KOPT-K1 (cell line): Measurements from ENCODE around the gene DLGAP3.
"Not testable (repeated sequence)": the region's sequence is repeated elsewhere in the genome, so short reads cannot be mapped to it uniquely, and the experiment has no call there.

Source experiments
- H3K27ac ChIP-seq: fragments of 200-600 bp; sonication (generic); 2 replicates; pipeline ENCODE4 v1.5.1; 2016; ENCODE audit warnings: antibody characterized with exemption, mild to moderate bottlenecking, low read depth, low read length; ENCODE audit not compliant: poor library complexity, severe bottlenecking
- H3K36me3 ChIP-seq: fragments of 200-600 bp; sonication (generic); 2 replicates; pipeline ENCODE4 v1.5.1; 2017; ENCODE audit warnings: antibody characterized with exemption, mild to moderate bottlenecking, low read length, moderate library complexity; ENCODE audit not compliant: insufficient read depth
- H3K9me3 ChIP-seq: fragments of 200-600 bp; sonication (generic); 2 replicates; pipeline ENCODE4 v1.5.1; 2017; ENCODE audit warnings: antibody characterized with exemption, low read length, mild to moderate bottlenecking; ENCODE audit not compliant: insufficient read depth, poor library complexity, severe bottlenecking

DLGAP3 gene

GRCh38 chr1:34947641-34948314 lies 18.3 kb upstream of the DLGAP3 start:
- H3K9me3 ChIP-seq, H3K36me3 ChIP-seq, H3K27ac ChIP-seq: not testable (repeated sequence)

GRCh38 chr1:34946211-34946610 lies 16.8 kb upstream of the DLGAP3 start:
- H3K36me3 ChIP-seq = no peaks in the 10 kb centered on the region
- no peak overlapping the region for H3K27ac ChIP-seq
- no peaks in the 10 kb centered on the region for H3K9me3 ChIP-seq

DNA sequence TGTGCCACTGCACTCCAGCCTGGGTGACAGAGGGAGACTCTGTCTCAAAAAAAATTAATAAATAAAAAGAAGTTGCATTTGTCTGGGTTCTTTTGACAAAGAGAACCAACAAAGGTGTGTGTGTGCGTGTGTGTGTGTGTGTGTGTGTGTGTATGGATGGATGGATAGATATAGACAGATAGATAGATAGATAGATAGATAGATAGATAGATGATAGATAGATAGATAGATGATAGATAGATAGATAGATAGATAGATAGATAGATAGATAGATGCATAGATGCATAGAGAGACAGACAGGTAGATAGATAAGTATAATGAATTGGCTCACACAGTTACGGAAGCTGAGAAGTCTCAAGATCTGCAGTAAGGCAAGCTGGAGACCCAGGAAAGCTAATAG lies 12.3 kb upstream of the DLGAP3 start:
- not testable (repeated sequence) for H3K27ac ChIP-seq, H3K36me3 ChIP-seq, H3K9me3 ChIP-seq

DNA sequence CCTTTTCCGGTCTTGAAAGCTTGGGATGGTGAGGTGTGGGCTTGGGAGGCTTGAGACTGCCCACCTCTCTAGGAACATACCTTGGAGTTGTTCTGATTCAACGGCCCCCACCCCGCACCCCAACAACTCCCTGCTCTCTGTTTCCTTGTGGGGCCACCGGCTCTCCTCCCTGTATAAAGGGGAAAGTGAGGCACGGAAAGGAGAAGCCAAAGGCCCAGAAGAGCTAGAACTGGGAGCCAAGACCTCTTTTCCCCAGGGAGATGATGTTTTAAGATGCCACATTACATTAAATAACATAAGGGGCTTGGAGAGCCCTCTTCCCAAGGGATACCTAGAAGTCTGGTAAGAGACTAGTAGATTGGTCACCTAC lies 1.2 kb upstream of the DLGAP3 start:
- Histone ChIP-seq H3K36me3 (no peaks in the 10 kb centered on the region), H3K27ac (no peak overlapping the region), H3K9me3 (peaks cover 4% of the 10 kb centered on the region)

GRCh38 chr1:34929853-34930701 lies 627 bp upstream of the DLGAP3 start:
- Histone ChIP-seq H3K9me3 (no peaks in the 10 kb centered on the region), H3K36me3 (no peaks in the 10 kb centered on the region), H3K27ac (no peak overlapping the region)

GRCh38 chr1:34928699-34929496 lies 552 bp downstream of the DLGAP3 start:
- H3K9me3 ChIP-seq = no peaks in the 10 kb centered on the region
- no peak overlapping the region for H3K27ac ChIP-seq

DNA sequence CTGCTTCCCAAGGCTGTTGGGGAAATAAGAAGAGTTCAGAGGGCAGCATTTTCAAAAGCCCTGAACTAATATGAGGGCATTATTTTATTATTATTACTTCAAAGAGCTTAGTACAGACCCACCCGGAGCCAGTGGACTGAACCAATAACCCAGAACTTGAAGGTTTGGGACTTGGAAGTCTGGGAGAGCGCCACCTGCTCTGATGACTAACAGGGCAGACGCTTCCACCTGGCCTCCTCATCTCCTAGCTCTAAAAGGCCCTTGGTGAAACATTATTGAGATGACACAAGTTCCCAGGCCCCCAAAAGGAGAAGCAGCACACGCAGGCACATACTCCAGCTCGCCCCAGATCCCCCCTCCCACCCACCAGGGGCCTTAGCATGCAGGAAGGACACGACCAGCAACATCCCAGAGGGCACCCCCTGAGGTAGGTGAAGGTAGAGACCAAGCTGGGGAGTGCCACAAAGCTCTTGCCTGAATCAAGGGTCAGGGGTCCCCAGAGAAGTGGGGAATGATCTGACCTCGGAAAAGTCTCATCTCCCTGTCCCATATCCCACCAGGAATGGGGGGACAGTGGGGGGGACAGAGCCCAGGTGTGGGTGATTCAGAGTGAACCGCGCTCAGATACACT lies 1.3 kb downstream of the DLGAP3 start:
- Histone ChIP-seq H3K36me3 (no peaks in the 10 kb centered on the region), H3K9me3 (no peaks in the 10 kb centered on the region), H3K27ac (no peak overlapping the region)

More at GRCh38 chr1:34928699-34929496, 552 bp downstream of the DLGAP3 start:
- no peaks in the 10 kb centered on the region for H3K36me3 ChIP-seq

DNA sequence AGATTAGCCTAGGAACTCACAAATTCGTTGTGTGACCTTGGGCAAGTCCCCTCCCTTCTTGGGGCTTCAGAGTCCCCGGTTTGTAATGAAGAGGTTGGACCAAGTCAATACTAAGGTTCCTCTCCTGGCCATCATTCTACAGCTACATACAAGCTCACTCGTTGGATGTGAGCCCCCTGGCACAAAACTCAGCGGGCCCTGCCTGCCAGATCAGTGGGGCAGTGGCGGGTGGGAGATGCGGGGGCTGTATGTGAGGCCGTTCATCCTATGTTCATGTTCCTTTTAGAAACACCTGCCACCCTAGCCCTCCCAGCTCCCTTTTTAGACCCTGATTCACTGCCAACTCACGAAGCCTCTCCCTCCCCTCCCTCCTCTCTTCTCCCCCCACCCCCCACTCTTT lies 2.1 kb downstream of the DLGAP3 start:
- no peaks in the 10 kb centered on the region for H3K36me3 ChIP-seq
- no peak overlapping the region for H3K27ac ChIP-seq
- no peaks in the 10 kb centered on the region for H3K9me3 ChIP-seq

GRCh38 chr1:34926894-34927293 lies 2.6 kb downstream of the DLGAP3 start:
- Histone ChIP-seq H3K36me3 (no peaks in the 10 kb centered on the region), H3K27ac (no peak overlapping the region), H3K9me3 (no peaks in the 10 kb centered on the region)

- H3K27ac ChIP-seq = no peak overlapping the region
- H3K9me3 ChIP-seq = no peaks in the 10 kb centered on the region
- no peaks in the 10 kb centered on the region for H3K36me3 ChIP-seq
Observed at GRCh38 chr1:34926156-34926555, 3.3 kb downstream of the DLGAP3 start.

- H3K9me3 ChIP-seq = no peaks in the 10 kb centered on the region
- H3K27ac ChIP-seq = no peak overlapping the region
Observed at GRCh38 chr1:34925730-34926129, 3.7 kb downstream of the DLGAP3 start.

DNA sequence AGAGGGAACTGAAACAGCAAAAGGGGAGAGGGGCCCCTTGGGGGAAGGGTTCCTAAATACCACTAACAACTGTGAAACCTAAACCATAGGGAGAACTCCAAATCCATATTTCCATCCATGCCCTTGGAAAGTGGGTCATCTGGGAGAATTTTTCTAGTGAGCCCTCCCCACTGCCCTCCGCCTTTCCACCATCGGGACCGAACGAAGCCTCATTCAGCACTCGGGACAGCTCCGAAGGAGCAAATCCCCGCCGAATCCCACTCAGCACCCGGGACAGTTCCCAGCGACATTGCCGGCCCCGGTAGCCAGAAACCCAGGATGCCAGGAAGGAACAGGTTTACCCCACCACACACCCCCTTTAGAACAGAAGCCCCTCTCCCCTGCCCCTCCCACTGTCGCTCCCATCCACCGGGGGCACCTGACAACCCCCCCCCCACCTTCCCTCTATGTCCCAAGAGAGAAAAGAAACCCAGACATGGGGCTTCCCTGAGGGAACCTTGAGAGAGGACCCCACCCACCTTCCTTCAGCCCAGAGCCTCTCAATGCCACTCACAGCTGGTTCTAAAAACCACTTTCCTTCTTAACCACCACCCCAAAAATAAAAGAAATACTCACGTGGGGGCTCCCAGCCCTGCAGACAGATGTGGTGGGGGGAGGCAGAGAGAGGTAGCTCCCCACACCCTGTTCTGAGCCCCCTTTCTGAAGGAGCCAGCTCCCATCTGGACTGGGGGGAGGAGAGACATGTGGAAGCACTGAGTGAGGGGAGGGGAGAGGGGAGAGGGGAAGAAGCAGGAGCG lies 4.5 kb downstream of the DLGAP3 start:
- Histone ChIP-seq H3K27ac (no peak overlapping the region), H3K36me3 (no peaks in the 10 kb centered on the region), H3K9me3 (no peaks in the 10 kb centered on the region)

More at GRCh38 chr1:34925730-34926129, 3.7 kb downstream of the DLGAP3 start:
- H3K36me3 ChIP-seq = no peaks in the 10 kb centered on the region

DNA sequence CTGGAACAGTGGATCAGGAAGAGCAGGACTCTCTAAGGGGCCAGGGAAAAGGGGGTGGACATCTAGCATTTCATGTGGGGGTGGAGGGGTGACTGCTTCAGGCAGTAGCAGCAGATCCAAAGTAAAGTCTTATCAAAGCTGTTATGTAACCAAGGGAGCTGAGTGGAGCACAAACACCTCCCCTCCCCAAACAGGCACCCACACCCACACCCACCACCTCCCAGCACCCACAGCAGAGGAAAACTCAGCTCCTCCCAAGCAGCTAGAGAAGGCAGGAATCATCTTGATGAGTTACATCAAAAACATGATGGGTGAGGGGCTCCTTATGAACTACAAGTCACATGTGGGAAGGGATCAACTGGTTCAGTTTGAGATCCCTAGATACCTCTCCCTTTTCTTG lies 6.0 kb downstream of the DLGAP3 start:
- no peaks in the 10 kb centered on the region for H3K36me3 ChIP-seq
- H3K9me3 ChIP-seq = no peaks in the 10 kb centered on the region
- H3K27ac ChIP-seq = no peak overlapping the region

DNA sequence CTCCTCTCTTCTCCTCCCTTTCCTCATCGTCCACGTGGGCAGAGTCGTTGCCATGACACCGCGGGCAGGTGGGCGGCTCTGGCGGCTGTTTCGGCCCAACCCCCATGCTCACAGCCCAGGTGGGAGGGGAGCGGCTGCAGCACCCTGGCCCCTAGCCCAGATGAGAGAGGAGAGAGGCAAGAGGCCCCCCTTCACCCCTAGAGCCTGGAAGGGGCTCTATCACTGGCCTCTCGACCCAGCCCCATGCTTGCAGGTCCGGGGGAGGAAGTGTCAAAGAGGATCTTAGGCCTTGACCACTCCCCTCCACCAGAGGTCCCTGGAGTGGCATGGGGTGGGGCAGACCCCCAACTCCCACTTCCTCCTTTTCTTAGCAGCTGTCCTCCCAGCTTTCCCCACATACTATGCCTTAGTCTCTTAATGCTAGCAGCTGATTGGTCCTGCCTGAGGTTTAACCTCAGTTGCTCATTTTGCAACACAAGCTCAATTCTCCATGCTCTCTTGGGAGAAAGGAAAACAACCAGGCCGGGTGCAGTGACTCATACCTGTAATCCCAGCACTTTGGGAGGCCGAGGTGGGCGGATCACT lies 10.4 kb downstream of the DLGAP3 start:
- Histone ChIP-seq H3K27ac (no peak overlapping the region), H3K9me3 (no peaks in the 10 kb centered on the region), H3K36me3 (no peaks in the 10 kb centered on the region)
